Activated T-helper 9 cell treated with anti-CD3 and anti-CD28 coated beads, Interleukin-2, amount 50 U/mL, for 16 hours (primary cell): Measurements from ENCODE around the gene DSTYK.
"Not testable (repeated sequence)": the region's sequence is repeated elsewhere in the genome, so short reads cannot be mapped to it uniquely, and the experiment has no call there.

ENCODE experiments used
- DNase-seq: peaks from one replicate; pipeline ENCODE4 v3.0.0-alpha.2; 2020; ENCODE audit warnings: low read depth

Gene DSTYK

GRCh38 chr1:205217418-205217817 is 5.9 kb upstream of the DSTYK start:
- no peak for DNase-seq

GRCh38 chr1:205216588-205216987 is 5.1 kb upstream of the DSTYK start:
- no peak for DNase-seq

GRCh38 chr1:205214756-205215155 is 3.3 kb upstream of the DSTYK start:
- DNase-seq, result no peak

- DNase-seq, result no peak
Measured at GRCh38 chr1:205211839-205212536, 486 bp upstream of the DSTYK start.

- peak; percentile 10 for DNase-seq
Measured at GRCh38 chr1:205210756-205211168, 740 bp downstream of the DSTYK start.

GRCh38 chr1:205208811-205209210 is 2.7 kb downstream of the DSTYK start:
- DNase-seq, result no peak

GRCh38 chr1:205205055-205205454 is 6.4 kb downstream of the DSTYK start:
- DNase-seq, result no peak

GRCh38 chr1:205204552-205204951 is 7.0 kb downstream of the DSTYK start:
- no peak for DNase-seq

GRCh38 chr1:205199931-205200299 is 11.6 kb downstream of the DSTYK start:
- no peak for DNase-seq

- DNase-seq, result peak; percentile 12
Measured at GRCh38 chr1:205199090-205199930, 12.2 kb downstream of the DSTYK start.

GRCh38 chr1:205192287-205192686 is 19.2 kb downstream of the DSTYK start:
- no peak for DNase-seq

GRCh38 chr1:205191622-205192021 is 19.9 kb downstream of the DSTYK start:
- DNase-seq, result no peak

GRCh38 chr1:205190845-205191577 is 20.5 kb downstream of the DSTYK start:
- no peak for DNase-seq

- no peak for DNase-seq
Measured at GRCh38 chr1:205189131-205189530, 22.4 kb downstream of the DSTYK start.

- no peak for DNase-seq
Measured at GRCh38 chr1:205188596-205188995, 22.9 kb downstream of the DSTYK start.

- DNase-seq, result no peak
Measured at GRCh38 chr1:205188098-205188497, 23.4 kb downstream of the DSTYK start.

GRCh38 chr1:205187420-205187819 is 24.1 kb downstream of the DSTYK start:
- no peak for DNase-seq

GRCh38 chr1:205186191-205186590 is 25.3 kb downstream of the DSTYK start:
- no peak for DNase-seq

GRCh38 chr1:205183676-205184335 is 27.7 kb downstream of the DSTYK start:
- no peak for DNase-seq

- no peak for DNase-seq
Measured at GRCh38 chr1:205182930-205183329, 28.6 kb downstream of the DSTYK start.

- not testable (repeated sequence) for DNase-seq
Measured at GRCh38 chr1:205180331-205180730, 31.2 kb downstream of the DSTYK start.

- DNase-seq, result no peak
Measured at GRCh38 chr1:205179842-205180241, 31.7 kb downstream of the DSTYK start.
